Mammary epithelial cell (primary cell): ENCODE data around the gene SCYGR7.

Source experiments
- CTCF ChIP-seq, 2 donors: IDR thresholded peaks in 1 of 2; conservative IDR thresholded peaks in 1 of 2; 2 replicates each; pipeline ENCODE4 v1.5.1; 2011 to 2012; ENCODE audit warnings: inconsistent platforms in 2 of 2, low read length in 2 of 2, mild to moderate bottlenecking in 2 of 2, control low read depth in 1 of 2, low read depth in 1 of 2; ENCODE audit not compliant: insufficient read depth in 1 of 2; ENCODE audit errors: extremely low read depth in 1 of 2
- EZH2 ChIP-seq: IDR thresholded peaks from 2 replicates; pipeline ENCODE4 v1.6.1; 2012; ENCODE audit warnings: low read length, inconsistent platforms, borderline replicate concordance

DNA sequence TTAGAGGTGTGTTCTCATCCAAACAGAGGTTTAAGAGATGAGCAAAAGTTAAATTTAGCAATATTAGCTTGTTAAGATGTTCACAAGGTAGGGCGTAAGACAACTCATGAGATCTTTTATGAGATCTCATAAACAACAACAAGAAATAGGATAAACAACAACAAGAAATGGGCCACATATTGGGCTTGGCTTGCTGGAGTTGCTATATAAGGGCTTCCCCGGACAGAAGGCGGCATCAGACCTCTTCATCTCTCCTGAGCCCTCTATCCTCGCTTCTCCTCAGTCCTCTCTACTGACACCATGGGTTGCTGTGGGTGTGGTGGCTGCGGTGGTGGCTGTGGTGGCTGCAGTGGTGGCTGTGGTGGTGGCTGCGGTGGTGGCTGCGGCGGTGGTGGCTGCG lies 17.5 kb downstream of the SCYGR7 start, which contains the start of gene SCYGR8:
- TF ChIP-seq CTCF (conservative IDR thresholded peaks at IDR 0.05 in 1 of 2, IDR thresholded peaks at IDR 0.05 in 1 of 2; ENCODE audit: extremely low read depth in 1 of 2, insufficient read depth in 1 of 2, low read depth in 1 of 2, low read length in 2 of 2) (no peak), EZH2 (no peak)
